GM20431 (cell line): ENCODE measurements around the gene SIGLEC1.

Experiments
- in situ Hi-C: fragments of 300-500 bp; cut with MseI, MboI; formaldehyde crosslinking; loops from one replicate; pipeline ENCODE4 v1.15.0; 2020; ENCODE audit warnings: low sequenced_read_pairs; ENCODE audit not compliant: unreplicated experiment

The SIGLEC1 gene

DNA sequence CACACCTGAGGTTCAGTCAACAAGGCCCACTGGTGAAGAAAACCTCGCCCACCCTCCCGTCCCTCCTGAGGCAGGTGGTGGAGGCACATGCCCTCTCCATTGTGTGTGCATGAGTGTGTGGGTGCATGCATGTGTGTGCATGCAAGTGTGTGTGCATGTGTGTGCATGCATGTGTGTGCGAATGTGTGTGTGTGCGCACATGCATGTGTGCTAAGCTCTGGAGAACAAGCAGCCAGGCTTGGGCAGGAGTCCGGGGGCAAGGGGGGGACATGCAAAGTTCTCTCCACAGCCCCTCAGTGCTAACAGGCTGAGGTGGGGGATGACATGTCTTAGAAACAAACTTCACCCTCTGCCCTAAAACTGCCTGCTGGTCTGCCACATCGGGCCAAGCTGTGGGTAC, 17.0 kb upstream of the SIGLEC1 start:
- in situ Hi-C loops, result no loop called here

DNA sequence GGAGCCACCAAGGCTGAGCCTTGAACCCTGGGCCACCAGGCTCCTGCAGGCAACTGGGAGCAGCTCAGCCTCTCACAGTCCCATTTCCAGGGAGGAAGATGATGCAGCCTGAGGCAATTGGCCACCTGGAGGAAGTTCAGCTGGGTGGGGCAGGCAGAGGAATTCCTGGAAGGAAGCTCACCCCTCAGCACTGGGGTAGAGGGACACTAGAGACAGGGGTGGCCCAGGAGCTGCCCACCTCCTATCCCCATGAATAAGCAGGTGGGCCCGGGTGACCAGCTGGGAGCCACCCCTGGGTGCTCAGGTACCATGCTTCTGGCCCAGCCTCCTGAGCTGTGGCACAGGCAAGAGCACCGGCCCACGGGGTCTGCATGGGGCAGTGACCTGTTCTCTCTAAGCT, 16.5 kb upstream of the SIGLEC1 start:
- in situ Hi-C loops, result no loop called here

DNA sequence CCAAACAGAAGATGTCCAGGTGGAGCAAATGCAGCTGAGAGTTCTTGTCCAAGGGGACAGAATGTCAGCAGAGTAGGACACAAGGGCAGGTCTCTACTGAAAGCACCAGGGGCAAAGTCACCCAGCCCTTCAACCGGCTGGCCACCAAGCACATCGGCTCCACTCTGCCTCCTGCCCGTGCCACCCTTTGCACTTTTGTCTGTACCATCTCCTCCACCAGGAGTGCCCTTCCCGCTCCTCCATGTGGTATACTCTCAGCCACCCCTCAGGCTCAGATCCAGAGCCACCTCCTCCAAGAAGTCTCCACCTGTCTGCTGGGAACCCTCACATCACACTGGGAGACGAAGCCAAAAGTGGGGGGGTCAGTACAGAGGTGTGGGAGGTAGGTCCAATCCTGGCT, 16.0 kb upstream of the SIGLEC1 start:
- in situ Hi-C loops, result no loop called here

DNA sequence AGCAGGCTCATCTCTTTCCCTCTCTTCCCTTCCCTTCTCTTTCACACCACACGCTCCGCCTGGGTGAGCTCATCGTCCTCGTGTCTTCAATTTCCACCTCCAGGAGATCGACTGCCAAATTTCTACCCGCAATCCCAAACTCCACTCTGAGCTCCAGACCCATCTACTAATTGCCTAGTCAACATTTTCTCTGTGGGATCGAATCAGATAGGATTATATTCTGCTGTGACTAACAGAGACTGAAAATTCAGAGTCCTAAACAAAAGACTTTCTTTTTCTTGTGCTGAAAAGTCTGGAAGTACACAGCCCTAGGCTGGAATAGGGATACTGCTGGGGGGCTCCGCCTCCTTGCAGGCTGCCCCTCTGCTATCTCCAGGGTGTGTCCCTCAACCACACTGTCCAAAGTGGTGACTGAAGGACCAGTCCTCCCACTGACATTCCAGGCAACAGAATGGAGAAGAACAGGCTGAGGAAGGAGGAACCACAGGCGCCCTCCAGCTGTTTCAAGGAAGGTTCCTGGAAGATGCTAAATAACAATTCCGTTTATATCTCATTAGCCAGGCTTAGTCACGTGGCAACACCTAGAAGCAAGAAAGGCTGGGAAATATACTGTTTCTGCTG, 15.1 kb upstream of the SIGLEC1 start:
- in situ Hi-C loops, result no loop called here

DNA sequence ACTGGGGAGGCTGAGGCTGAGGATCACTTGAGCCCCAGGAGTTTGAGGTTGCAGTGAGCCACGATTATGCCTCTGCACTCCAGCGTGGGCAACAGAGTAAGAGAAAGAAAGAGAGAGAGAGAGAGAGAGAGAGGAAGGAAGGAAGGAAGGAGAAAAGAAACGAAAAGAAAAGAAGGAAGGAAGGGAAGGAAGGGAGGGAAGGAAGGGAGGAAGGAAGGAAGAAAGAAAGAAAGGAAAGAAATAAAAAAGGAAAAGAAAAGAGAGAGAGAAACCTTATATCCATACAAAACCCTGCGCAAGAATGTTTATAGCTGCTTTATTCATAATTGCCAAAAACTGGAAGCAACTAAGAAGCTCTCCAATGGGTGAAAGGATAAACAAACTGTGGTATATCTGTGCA, 12.0 kb upstream of the SIGLEC1 start:
- in situ Hi-C loops, result no loop called here

DNA sequence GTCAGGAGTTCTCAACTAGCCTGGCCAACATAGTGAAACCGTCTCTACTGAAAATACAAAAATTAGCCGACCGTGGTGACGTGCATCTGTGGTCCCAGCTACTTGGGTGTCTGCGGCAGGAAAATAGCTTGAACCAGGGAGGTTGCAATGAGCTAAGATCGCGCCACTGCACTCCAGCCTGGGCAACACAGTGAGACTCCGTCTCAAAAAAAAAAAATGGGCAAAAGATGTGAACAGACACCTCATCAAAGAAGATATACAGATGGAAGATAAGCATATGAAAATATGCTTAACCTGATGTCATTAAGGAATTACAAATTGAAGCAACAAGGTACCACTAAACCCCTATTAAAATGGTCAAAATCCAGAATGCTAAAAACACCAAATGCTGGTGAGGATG, 10.9 kb upstream of the SIGLEC1 start:
- in situ Hi-C loops, result no loop called here

DNA sequence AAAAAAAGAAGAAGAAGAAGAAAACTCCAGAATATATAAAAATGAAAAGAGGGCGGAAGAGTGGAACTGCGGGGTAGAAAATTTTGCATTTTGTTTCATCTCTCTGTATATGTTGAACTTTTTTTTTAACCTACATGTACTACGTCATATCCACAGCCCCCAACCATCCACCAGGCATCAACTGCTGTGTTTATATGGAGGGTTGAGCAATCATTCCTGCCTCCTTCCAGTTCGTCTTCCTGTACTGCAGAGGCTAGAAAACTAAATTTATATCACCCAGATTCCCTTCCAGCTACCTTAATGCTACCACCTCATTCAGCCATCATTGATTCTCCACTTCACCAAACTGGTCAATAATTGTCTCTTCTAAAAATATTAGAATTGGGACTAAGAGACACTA, 9.5 kb upstream of the SIGLEC1 start:
- in situ Hi-C loops, result no loop called here

DNA sequence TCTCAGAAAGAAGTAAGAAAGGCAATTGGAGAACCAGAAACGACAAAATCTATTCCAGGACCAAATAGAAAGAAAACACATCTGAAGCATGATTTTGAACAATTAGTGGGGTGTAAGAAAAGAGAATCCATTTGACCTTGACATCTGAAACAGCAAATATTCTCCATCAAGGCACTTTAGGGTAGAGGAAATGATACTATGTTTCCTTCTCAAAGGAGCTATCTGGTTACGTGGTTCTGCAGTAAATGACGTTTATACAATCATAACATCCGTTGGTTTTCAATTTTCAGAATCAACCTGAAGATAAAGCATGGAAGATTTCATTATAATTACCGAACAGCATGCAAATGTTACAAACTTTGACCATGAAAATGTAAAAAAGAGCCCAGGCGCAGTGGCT, 8.2 kb upstream of the SIGLEC1 start:
- in situ Hi-C loops, result no loop called here

DNA sequence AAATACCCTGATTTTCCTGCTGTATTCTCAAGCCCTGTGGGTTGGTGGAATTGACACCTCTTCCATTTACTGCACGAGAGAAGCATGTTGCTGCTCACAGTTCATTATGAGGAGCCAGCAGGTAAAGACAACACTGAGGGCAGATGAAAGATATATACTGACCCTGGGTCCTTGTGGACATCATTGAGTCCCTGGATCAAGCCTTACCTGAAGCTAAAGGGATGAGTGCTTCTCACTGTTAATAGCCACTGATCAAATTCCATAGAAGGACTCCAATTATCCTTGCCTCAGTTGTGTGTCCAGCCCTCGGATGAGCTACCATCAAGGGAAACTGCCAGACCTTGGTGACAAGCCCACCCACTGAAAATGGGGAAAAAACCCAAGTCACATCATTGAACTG, 7.7 kb upstream of the SIGLEC1 start:
- in situ Hi-C loops, result no loop called here

DNA sequence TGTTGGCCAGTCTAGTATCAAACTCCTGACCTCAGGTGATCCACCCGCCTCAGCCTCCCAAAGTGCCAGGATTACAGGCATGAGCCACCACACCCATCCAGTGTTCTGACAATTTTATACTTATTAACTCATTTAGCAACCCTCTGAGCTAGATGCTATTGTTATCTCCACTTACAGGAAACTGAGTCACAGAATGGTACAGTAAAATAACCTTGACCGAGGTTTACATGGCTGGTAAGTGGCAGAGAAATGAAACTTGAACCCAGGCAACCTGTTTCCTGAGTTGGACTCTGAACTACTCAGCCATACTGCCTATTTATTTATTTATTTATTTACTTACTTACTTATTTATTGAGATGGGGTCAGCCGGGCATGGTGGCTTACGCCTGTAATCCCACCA, 6.6 kb upstream of the SIGLEC1 start:
- in situ Hi-C loops, result no loop called here

DNA sequence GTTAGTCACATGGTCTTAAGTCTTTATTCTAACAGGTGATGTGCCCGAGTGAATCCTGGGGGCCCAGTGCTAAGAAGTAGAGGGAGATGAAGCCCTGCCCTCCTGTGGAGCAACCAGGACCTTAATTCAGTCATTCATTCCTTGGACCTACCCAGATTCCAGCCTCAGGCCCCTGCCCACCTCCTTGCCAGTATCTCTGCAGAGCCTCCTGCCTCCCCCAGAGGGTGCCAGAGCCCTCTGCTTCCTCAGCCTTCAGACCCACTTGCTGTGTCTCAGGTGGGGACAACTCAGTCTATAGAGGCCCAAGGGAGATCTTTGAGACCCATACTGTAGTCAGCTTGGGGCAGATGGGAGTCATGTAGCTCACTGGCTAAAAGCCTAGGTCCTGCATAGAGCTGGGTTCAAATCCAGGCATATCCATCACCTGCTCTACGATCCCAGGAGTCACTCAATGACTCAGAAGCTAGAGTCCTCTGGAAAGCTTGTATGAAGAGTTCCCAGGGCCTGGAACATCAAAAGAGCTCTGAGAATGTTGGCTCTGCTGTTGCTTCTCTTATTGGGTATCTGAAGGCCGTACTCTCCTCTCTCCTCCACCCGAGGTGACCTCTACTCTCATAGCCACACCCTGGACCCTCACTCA, 3.9 kb upstream of the SIGLEC1 start:
- in situ Hi-C loops, result no loop called here

DNA sequence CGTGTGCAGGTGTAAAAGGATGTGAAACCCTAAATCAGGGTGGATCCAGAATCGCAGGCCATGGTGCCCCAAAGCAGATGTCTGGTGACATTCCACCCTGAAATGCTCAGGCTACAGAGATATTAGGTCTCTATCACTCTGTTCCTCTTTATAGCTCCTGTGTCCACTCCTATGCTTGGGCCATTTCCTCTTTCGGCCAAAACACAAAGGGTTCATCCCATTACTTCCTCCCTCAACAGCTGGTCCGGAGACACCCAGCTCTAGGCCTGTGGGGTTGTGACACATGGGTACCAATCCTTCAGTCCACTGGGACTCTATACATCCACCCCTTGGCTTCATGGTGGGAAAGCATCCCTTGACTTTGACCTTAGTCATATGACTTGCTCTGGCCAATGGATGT, 1.7 kb upstream of the SIGLEC1 start:
- in situ Hi-C loops, result no loop called here

DNA sequence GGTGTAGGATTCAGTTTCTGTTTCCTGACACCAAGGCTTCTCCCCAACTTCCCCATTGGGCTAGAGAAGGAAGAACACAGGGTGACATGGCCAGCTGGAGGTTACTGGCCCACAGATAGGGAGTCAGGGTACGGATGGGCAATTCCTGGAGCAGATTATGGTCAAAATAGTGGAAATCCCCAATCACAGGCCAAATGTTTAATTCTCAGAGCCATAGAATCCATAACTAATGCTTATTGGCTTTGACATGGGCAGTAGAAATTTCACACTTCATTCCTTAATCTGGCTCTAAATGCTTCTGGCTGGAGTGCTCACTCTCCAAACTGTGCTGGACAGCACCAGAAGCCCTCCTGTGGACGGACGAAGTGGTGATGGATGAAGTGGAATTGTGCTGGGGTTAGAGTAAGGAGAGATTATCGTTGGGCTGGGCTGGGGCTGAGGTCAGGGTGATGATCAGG, 887 bp downstream of the SIGLEC1 start:
- in situ Hi-C loops, result no loop called here

DNA sequence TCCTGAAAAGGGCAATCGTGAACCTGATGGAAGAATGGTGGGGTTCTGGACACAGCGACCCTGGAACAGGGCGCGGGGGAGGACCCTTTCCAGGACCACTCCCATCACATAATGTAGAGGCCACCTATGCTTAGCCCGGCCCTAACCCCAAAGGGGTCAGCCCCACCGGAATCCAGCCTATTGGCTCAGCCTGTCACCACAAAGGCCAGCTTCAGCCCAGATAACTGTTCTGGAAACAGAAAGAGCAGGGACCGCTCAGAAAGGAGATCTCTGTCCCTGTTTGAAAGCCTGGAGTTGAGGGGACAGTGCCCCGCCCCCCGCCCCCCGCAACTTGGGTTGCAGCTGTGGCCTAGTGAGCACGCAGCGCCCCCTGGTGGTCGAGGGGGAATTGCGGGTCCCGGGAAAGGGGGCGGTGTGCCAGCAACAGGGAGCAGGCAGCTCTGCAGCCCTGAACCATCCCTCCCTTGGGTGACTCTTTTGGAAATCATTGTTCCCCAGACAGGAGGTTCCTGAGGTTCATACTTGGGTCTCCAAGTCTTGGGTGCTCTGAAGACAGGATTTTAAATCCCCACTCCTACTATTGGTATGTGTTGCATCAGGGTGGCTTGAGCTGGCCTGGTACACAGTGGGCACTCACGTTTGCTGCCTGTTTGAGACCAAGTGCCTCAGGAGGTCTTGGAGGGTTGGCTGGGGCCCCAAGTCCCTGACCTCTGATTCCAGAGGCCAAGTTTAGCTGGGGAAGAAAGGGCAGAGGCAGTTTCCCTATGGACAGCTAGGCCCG, 1.5 kb downstream of the SIGLEC1 start:
- in situ Hi-C loops, result no loop called here

DNA sequence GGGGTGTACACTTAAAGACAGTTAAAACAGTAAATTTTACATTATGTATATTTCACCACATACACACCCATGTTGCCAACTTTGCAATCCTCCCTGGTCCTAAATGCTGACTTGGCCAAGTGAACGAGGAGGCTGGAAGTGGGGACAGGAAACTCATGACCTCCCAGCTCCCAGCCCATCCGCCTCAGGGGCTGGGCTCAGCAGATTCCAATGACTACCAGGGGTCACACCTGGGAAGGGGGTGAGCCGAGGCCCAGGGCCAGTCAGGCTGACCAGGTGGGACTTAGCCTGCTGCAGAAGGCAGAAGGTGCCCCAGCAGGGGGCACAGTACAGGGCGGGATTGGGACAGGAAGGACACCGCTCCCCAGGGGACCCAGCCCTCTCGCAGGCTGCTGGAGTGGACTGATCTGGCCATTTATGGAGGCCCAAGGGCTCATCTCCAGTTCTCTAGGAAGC, 2.4 kb downstream of the SIGLEC1 start:
- in situ Hi-C loops, result no loop called here

DNA sequence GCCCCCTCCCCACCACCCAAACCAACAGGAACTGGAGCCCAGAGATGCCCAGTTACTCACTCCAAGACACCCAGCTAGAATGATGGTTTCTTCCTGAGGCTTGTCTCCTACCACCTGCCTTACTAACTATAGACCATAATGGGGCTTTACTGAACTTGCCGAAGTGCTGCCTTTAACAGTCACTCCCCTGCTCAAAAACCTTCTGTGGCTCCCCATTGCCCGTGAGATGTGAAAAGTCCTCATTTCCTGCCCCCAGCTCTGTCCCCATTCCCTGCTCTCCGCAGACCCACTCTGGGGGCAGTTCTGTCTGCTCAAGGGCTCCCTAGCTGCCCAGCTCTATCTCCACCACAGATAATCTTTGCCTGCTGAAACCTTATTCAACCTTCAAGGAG, 4.9 kb downstream of the SIGLEC1 start:
- in situ Hi-C loops, result no loop called here

DNA sequence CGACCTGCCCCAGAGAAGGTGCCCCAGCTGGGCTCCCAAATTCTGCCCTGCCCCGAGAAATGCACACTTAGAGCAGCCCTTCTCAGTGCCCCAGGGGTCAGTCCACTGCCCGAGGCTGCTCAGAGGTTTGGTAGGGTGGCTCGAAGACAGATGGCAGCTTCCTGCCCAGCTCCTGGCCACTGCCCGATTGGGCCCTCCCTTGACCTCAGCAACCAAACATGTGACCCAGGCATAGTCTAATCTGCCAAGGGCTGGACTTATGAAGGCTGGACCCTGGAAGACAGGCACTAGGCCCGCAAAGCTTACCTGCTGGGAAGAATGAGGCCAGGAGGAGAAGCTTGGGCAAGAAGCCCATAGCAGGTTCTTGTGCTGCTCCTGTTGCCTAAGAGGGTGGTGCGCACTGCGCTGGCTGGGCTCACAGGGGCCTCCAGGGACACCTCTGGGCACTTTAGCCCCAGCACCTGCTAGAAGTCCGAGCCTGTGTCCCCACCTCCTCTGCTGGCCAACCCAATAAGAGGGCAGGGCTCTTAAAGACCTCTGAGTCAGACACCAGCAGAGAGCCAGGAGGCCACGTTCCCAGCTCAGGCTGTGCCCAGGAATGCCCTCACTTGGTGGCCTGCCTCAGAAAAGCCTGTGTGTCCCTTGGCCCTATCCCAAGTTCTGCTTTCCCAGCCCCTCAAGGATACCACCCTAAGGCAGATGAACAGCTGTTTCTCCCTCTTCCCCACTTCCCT, 5.5 kb downstream of the SIGLEC1 start:
- in situ Hi-C loops, result no loop called here

DNA sequence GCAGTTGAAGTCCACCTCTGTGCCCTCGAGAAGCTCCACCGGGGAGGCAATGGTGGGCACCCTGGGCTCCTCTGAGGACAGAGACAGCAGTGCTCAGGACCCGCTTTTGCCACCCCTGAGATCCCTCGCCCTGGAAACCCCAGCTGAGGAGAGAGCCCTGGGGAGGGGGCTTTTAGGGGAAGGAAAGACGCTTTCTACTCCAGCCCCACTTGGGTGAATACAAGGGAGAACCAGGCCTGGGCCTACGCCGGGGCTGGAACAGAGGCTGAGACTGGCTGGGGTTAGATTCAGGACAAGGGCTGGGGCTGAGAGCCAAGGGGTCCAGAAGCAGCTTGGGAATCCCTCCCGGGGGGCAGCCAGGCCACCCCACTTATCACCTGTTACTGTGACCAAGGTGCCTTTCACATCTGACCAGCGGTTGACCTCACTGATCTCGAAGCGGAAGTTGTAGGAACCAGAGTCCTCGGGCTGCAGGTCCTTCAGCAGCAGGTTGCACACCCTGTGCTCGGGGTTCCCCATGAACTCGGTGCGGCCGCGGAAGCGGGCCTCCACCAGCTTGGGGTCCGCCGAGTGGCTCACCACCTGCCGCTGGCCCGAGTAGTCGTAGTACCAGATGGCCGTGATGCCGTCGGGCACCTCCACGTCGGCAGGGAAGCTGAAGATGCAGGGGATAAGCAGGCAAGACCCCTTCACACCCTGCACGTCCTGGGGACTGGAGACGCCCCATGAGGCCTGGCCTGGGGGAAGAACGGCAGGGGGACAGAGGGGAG, 6.2 kb downstream of the SIGLEC1 start:
- in situ Hi-C loops, result no loop called here

DNA sequence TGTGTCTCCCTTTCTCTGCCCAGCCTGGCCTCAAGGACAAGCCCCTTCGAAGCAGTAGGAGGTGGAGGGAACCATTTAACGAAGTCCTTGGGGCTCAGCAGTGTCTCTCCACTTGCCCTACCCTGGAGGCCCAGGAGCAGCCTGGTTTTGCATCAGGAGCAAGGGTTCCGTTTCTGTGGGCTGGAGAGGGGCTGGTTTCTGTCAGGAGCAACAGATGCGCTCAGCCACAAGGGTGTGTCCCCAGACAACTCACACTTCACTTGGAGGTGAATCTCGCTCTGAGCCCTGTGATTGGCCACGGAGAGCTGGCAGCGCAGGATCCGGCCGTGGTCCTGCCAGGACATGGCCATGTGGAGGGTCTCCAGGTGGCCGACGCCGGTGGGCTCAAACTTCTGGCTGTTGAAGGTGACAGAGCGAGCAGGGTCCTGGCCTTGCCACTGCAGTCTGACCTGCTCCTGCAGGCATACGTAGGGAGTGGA, 6.9 kb downstream of the SIGLEC1 start:
- in situ Hi-C loops, result no loop called here

DNA sequence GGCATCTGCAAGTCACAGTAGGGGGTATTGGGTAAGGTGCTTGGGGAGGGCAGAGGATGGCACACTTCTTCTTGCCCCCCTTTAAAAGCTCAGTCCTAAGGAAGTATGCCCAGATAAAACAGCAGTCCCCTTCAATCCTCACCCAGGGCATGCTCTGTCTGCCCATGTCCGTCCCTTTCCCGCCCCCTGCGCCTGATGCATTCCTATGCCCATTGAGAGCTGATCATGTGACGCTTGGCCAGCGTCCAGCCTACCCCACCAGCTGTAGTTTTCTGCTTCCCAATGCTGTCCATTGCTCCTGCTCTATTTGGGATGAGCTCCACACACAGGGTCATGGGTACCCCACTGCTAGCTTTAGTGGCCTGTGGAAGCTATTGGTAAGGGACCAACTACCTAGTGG, 8.3 kb downstream of the SIGLEC1 start:
- in situ Hi-C loops, result no loop called here
